SU-DHL-6 (cell line): ENCODE results near the gene HPS5.

Source experiments
- H2AFZ ChIP-seq: fragments of 200-600 bp; sonication (generic); 2 replicates; pipeline ENCODE4 v1.6.1; 2014; ENCODE audit warnings: low read depth, mild to moderate bottlenecking, moderate library complexity, mixed read lengths, antibody characterized with exemption, low read length; ENCODE audit not compliant: severe bottlenecking
- H3F3A ChIP-seq: fragments of 200-600 bp; shearing (Covaris generic); 2 replicates; pipeline ENCODE4 v1.6.0; 2016; ENCODE audit warnings: antibody characterized with exemption, mild to moderate bottlenecking; ENCODE audit not compliant: insufficient read depth
- H3K27ac ChIP-seq: fragments of 200-600 bp; sonication (generic); 2 replicates; pipeline ENCODE4 v1.5.1; 2016; ENCODE audit warnings: low read depth, mild to moderate bottlenecking, low read length, moderate library complexity, mixed read lengths
- H3K27me3 ChIP-seq: fragments of 200-600 bp; sonication (generic), shearing (Covaris generic); 2 replicates; pipeline ENCODE4 v1.6.0; 2014; ENCODE audit warnings: mild to moderate bottlenecking, low read length
- H3K36me3 ChIP-seq: fragments of 200-600 bp; sonication (generic); 2 replicates; pipeline ENCODE4 v1.6.1; 2014; ENCODE audit warnings: mild to moderate bottlenecking, low read length, mixed read lengths
- H3K4me2 ChIP-seq: fragments of 300-600, 200-600 bp; shearing (Covaris generic), sonication (generic); 2 replicates; pipeline ENCODE4 v1.6.0; 2014; ENCODE audit warnings: low read length, low read depth, mild to moderate bottlenecking; ENCODE audit not compliant: poor library complexity, severe bottlenecking
- H3K4me3 ChIP-seq: fragments of 200-600 bp; sonication (generic); 2 replicates; pipeline ENCODE4 v1.5.1; 2014; ENCODE audit warnings: antibody characterized with exemption, low read length, mild to moderate bottlenecking, mixed read lengths; ENCODE audit not compliant: insufficient read depth, poor library complexity, severe bottlenecking
- H3K79me2 ChIP-seq: fragments of 200-600 bp; sonication (generic); 2 replicates; pipeline ENCODE4 v1.6.1; 2014; ENCODE audit warnings: mild to moderate bottlenecking, low read length, moderate library complexity; ENCODE audit not compliant: insufficient read depth
- H3K9ac ChIP-seq: fragments of 200-600 bp; sonication (generic); 2 replicates; pipeline ENCODE4 v1.7.0; 2014; ENCODE audit warnings: mild to moderate bottlenecking, low read length
- H3K9me2 ChIP-seq: fragments of 200-600 bp; sonication (generic); replicated peaks from 2 replicates; pipeline ENCODE4 v1.6.1; 2014; ENCODE audit warnings: low read length; ENCODE audit not compliant: insufficient read depth
- H3K9me3 ChIP-seq: fragments of 200-600 bp; sonication (generic); 2 replicates; pipeline ENCODE4 v1.6.1; 2014; ENCODE audit warnings: low read length, mixed read lengths; ENCODE audit not compliant: insufficient read depth
- H4K20me1 ChIP-seq: fragments of 200-600 bp; sonication (generic); 2 replicates; pipeline ENCODE4 v1.6.1; 2014; ENCODE audit warnings: low read depth, mild to moderate bottlenecking, antibody characterized with exemption, low read length, moderate library complexity, mixed read lengths
- EZH2phosphoT487 ChIP-seq: fragments of 200-600 bp; sonication (generic), shearing (Covaris generic); conservative IDR thresholded peaks from 2 replicates; pipeline ENCODE4 v1.6.1; 2018; ENCODE audit warnings: mild to moderate bottlenecking, antibody characterized with exemption, low read length, moderate library complexity, mixed read lengths
- TF ChIP-seq, protein P1 (sequence below): fragments of 200-600 bp; sonication (generic); IDR thresholded peaks from one replicate; pipeline ENCODE4 v1.5.1; 2017; ENCODE audit warnings: antibody characterized with exemption, mild to moderate bottlenecking, low read length, moderate library complexity; ENCODE audit not compliant: insufficient read depth, poor library complexity, severe bottlenecking

HPS5 gene

DNA sequence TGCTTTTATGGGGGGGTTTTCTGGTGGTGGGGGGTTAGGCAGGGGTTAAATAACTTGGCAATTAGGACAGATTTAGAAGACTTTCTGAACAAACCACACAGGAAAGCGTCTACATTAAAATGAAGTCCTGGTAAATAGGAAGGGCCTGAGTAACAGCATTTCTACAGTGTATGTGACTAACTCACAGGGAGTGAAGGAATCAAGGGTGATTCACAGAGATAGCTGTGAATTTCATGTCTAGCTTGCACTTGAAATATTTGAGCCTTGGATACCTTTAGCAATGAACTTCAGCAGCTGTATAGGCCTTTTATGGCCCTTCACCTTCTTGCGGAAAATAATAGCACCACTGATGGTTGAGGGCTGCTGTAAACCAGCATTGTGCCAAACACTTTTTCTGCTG, 46.3 kb upstream of the HPS5 start:
- Histone ChIP-seq H3K27me3 (no peaks in the 10 kb centered on the region), H2AFZ (no peak overlapping the region), H3K9me3 (no peaks in the 10 kb centered on the region), H3K79me2 (no peaks in the 10 kb centered on the region), H3K27ac (no peak overlapping the region), H3K9me2 (no peaks in the 10 kb centered on the region), H3K4me3 (no peak overlapping the region), H3K4me2 (no peak overlapping the region), H3K36me3 (peaks cover 25% of the 10 kb centered on the region), H4K20me1 (no peaks in the 10 kb centered on the region), H3K9ac (no peak overlapping the region), H3F3A (0 out of 2 replicates have a peak, but pooled peaks cover 3% of the 10 kb centered on the region)
- TF ChIP-seq, protein P1, sequence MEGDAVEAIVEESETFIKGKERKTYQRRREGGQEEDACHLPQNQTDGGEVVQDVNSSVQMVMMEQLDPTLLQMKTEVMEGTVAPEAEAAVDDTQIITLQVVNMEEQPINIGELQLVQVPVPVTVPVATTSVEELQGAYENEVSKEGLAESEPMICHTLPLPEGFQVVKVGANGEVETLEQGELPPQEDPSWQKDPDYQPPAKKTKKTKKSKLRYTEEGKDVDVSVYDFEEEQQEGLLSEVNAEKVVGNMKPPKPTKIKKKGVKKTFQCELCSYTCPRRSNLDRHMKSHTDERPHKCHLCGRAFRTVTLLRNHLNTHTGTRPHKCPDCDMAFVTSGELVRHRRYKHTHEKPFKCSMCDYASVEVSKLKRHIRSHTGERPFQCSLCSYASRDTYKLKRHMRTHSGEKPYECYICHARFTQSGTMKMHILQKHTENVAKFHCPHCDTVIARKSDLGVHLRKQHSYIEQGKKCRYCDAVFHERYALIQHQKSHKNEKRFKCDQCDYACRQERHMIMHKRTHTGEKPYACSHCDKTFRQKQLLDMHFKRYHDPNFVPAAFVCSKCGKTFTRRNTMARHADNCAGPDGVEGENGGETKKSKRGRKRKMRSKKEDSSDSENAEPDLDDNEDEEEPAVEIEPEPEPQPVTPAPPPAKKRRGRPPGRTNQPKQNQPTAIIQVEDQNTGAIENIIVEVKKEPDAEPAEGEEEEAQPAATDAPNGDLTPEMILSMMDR, result no peak
- TF ChIP-seq EZH2phosphoT487, result no peak

DNA sequence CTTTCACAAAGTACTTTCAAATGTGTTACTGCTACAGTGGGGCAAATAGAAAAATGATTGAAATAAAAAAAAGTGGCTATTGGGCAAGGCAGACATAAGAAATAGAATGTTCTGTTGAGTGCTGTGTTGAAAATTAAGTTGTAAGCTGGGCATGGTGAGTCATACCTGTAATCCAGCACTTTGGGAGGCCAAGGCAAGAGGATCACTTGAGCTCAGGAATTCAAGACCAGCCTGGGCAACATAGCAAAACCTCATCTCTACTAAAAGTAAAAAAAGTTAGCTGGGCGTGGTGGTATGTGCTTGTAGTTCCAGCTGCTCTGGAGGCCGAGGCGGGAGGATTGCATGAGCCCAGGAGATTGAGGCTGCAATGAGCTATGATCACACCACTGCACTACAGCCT, 45.5 kb upstream of the HPS5 start:
- Histone ChIP-seq H3K9ac (no peak overlapping the region), H3K4me2 (no peak overlapping the region), H3K27me3 (no peaks in the 10 kb centered on the region), H3K79me2 (no peaks in the 10 kb centered on the region), H3K9me2 (no peaks in the 10 kb centered on the region), H3K27ac (no peak overlapping the region), H4K20me1 (no peaks in the 10 kb centered on the region), H3K36me3 (peaks cover 28% of the 10 kb centered on the region), H3K4me3 (no peak overlapping the region), H3F3A (0 out of 2 replicates have a peak, but pooled peaks cover 3% of the 10 kb centered on the region), H3K9me3 (no peaks in the 10 kb centered on the region), H2AFZ (no peak overlapping the region)
- no peak for TF ChIP-seq EZH2phosphoT487
- TF ChIP-seq, protein P1, result no peak

DNA sequence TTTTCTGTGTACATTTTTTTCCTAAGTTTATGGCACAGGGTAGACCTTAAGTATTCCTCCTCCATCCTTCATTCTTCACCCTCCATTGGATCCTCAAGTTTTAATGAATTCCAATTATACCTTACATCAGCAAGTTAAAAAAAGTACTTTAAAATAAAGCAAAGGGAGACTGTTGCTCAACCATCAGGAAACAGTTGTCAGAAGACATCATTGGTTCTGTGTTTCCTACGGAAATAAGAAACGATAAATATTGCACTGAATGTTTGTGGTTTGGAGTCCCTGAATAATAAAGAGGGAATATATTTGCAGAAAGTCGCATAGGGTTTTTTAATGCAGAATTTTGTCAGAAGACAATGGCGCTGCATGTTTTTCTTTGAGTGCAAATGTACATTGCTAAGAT, 44.3 kb upstream of the HPS5 start:
- H3K4me2 ChIP-seq, result no peak overlapping the region
- H4K20me1 ChIP-seq, result no peaks in the 10 kb centered on the region
- H2AFZ ChIP-seq, result no peak overlapping the region
- no peaks in the 10 kb centered on the region for H3K9me2 ChIP-seq
- no peaks in the 10 kb centered on the region for H3K9me3 ChIP-seq
- peaks cover 31% of the 10 kb centered on the region for H3K36me3 ChIP-seq
- no peaks in the 10 kb centered on the region for H3K27me3 ChIP-seq
- no peak overlapping the region for H3K27ac ChIP-seq
- no peak for TF ChIP-seq EZH2phosphoT487
- TF ChIP-seq, protein P1, result no peak
- no peak overlapping the region for H3K9ac ChIP-seq
- no peaks in the 10 kb centered on the region for H3K79me2 ChIP-seq
- H3F3A ChIP-seq, result 0 out of 2 replicates have a peak, but pooled peaks cover 3% of the 10 kb centered on the region
- H3K4me3 ChIP-seq, result no peak overlapping the region
